ENCODE data around the gene FN1. TPM values are rescaled to one million over a fixed set of nuclear protein-coding genes. Genes with fewer than 3 reads are reported as not detected.
"Not testable (repeated sequence)": the region's sequence is repeated elsewhere in the genome, so short reads cannot be mapped to it uniquely, and the experiment has no call there.

Gene FN1
- total RNA-seq, 4 donors from 2014 or later, result 89.6 to 220 (median 177) TPM

GRCh38 chr2:215360596-215360995 lies 75.3 kb downstream of the FN1 start:
- ATAC-seq (ENCODE audit: low FRiP score), result no peak
- no peak for DNase-seq (ENCODE audit: low spot score)
- TF ChIP-seq CTCF (IDR thresholded peaks at IDR 0.05), result no peak

GRCh38 chr2:215360059-215360458 lies 75.8 kb downstream of the FN1 start:
- not testable (repeated sequence) for ATAC-seq (ENCODE audit: low FRiP score); DNase-seq (ENCODE audit: low spot score)

- ATAC-seq (ENCODE audit: low FRiP score), result no peak
- no peak for DNase-seq (ENCODE audit: low spot score)
- TF ChIP-seq CTCF (IDR thresholded peaks at IDR 0.05), result no peak
Observed at GRCh38 chr2:215359576-215359922, 76.3 kb downstream of the FN1 start.

GRCh38 chr2:215358891-215359575 lies 76.8 kb downstream of the FN1 start:
- TF ChIP-seq CTCF (IDR thresholded peaks at IDR 0.05), result no peak
- ATAC-seq (ENCODE audit: low FRiP score), result no peak

GRCh38 chr2:215358312-215358845 lies 77.5 kb downstream of the FN1 start:
- no peak for DNase-seq (ENCODE audit: low spot score)
- no peak for ATAC-seq (ENCODE audit: low FRiP score)
- no peak for TF ChIP-seq CTCF (IDR thresholded peaks at IDR 0.05)

More at GRCh38 chr2:215358891-215359575, 76.8 kb downstream of the FN1 start:
- DNase-seq (ENCODE audit: low spot score), result no peak

- no peak for TF ChIP-seq CTCF (IDR thresholded peaks at IDR 0.05)
- no peak for DNase-seq (ENCODE audit: low spot score)
- no peak for ATAC-seq (ENCODE audit: low FRiP score)
Observed at GRCh38 chr2:215357660-215358059, 78.2 kb downstream of the FN1 start.

GRCh38 chr2:215356948-215357461 lies 78.9 kb downstream of the FN1 start:
- TF ChIP-seq CTCF (IDR thresholded peaks at IDR 0.05), result no peak
- no peak for ATAC-seq (ENCODE audit: low FRiP score)
- DNase-seq (ENCODE audit: low spot score), result no peak

Data from omental fat pad (tissue), 4 donors.